ENCODE results near the gene GLYATL3.

GRCh38 chr6:49454787-49455709 is 44.7 kb upstream of the GLYATL3 start:
- TF ChIP-seq POLR2AphosphoS5 (IDR thresholded peaks at IDR 0.05; ENCODE audit: low read depth, low read length) (no peak), POLR2A (IDR thresholded peaks at IDR 0.05; ENCODE audit: low read depth, low read length) (no peak)

Measured in GM12891 (cell line).